ENCODE measurements around the gene RAP1GAP2. TPM values are rescaled to one million over a fixed set of nuclear protein-coding genes. Genes with fewer than 3 reads are reported as not detected.

RAP1GAP2 gene
- total RNA-seq, 2 experiments from 2014 or later = 1.9 to 2.3 TPM

GRCh38 chr17:3003296-3004149, 207.3 kb downstream of the RAP1GAP2 start:
- POLR2A ChIA-PET = no interaction called here
- intact Hi-C loops (cut with micrococcal nuclease) = no loop called here

DNA sequence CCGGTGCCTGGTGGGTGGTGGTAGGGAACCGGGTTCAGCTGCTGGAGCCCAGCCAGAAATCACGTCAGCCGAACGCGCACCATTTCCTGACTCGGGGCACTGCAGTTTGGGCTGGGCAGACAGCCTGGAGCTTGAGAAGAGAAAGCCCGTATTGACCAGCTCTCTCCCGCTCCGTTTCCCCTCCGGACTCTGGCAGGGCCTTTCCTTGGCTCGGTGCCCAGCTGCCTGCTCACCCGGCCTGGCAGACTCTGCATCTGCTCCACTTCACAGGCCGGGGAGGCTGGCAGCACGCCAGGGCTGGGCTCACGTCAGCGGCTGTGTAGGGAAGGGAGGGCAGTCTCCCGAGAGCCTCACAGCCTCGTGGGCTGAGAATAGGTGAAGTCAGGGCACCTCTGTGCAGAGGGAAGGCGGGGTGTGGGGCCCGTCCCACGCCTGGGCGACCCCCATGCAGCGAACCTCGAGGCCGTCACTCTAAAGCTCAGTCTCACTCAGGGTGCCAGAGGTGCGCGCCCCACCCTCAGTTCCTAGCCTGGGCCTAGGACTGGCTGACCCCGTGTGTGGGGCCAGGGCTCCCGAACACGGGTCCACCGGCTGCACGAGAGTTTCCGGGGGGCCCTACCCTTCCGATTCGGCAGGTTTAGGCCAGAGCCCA, 208.0 kb downstream of the RAP1GAP2 start:
- Mint-ChIP-seq H3K4me3 (peak overlapping the region; percentile 45), H3K27ac (no peak overlapping the region), H3K9me3 (no peaks in the 10 kb centered on the region), H3K4me1 (ENCODE audit: low read depth) (peaks cover 10% of the 10 kb centered on the region), H3K27me3 (no peaks in the 10 kb centered on the region), H3K36me3 (peaks cover 4% of the 10 kb centered on the region)
- intact Hi-C loops (cut with micrococcal nuclease) = no loop called here
- DNase-seq = peak; percentile 64
- ChIA-PET CTCF (interaction anchor here (0.8 to 1.8 kb wide), 4 partner anchors 45 to 217 kb away, joined by 3 to 5 read pairs (median 4); no protein-coding TSS in a partner anchor), POLR2A (no interaction called here)

More at GRCh38 chr17:3003296-3004149, 207.3 kb downstream of the RAP1GAP2 start:
- no peak for DNase-seq
- H3K4me1 Mint-ChIP-seq (ENCODE audit: low read depth) = peaks cover 10% of the 10 kb centered on the region
- no peaks in the 10 kb centered on the region for H3K9me3 Mint-ChIP-seq
- CTCF ChIA-PET = interaction anchor here (1.0 to 1.8 kb wide), 4 partner anchors 45 to 217 kb away, joined by 4 to 5 read pairs (median 4); no protein-coding TSS in a partner anchor
- H3K4me3 Mint-ChIP-seq = peak overlapping the region; percentile 45
- H3K27me3 Mint-ChIP-seq = no peaks in the 10 kb centered on the region
- no peak overlapping the region for H3K27ac Mint-ChIP-seq
- peaks cover 4% of the 10 kb centered on the region for H3K36me3 Mint-ChIP-seq

GRCh38 chr17:3004925-3005324, 208.7 kb downstream of the RAP1GAP2 start:
- Mint-ChIP-seq H3K36me3 (peaks cover 4% of the 10 kb centered on the region), H3K27ac (peak overlapping the region; percentile 23), H3K9me3 (no peaks in the 10 kb centered on the region), H3K4me3 (no peak overlapping the region), H3K4me1 (ENCODE audit: low read depth) (peaks cover 10% of the 10 kb centered on the region), H3K27me3 (no peaks in the 10 kb centered on the region)
- ChIA-PET POLR2A (no interaction called here), CTCF (interaction anchor here (0.8 kb wide), 1 partner anchor 218 kb away, joined by 3 read pairs; no protein-coding TSS in a partner anchor)
- intact Hi-C loops (cut with micrococcal nuclease) = no loop called here
- no peak for DNase-seq

GRCh38 chr17:3005696-3006095, 209.5 kb downstream of the RAP1GAP2 start:
- Mint-ChIP-seq H3K4me3 (no peak overlapping the region), H3K9me3 (no peaks in the 10 kb centered on the region), H3K36me3 (peaks cover 4% of the 10 kb centered on the region), H3K4me1 (ENCODE audit: low read depth) (peaks cover 10% of the 10 kb centered on the region), H3K27ac (no peak overlapping the region), H3K27me3 (no peaks in the 10 kb centered on the region)
- POLR2A ChIA-PET = no interaction called here
- DNase-seq = no peak
- intact Hi-C loops (cut with micrococcal nuclease) = no loop called here
- CTCF ChIA-PET = no interaction called here

DNA sequence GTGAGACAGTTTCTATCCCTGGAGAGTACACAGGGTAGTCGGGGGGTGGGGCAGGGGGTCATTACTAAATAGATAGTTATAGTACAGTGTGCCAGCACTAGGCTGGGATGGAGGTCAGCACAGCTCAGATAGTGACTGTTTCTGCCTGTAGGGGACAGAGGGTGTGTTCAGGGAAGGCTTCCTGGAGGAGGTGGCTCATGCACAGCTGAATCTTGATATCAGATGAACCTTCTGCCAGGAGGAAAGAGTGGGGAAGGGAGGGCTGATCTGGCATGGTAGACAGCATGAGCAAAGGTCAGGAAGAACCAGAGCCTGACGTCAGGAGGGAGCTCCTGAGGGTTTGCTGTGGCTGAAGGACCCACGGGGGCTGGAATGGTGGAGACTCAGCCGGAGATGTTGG, 210.6 kb downstream of the RAP1GAP2 start:
- POLR2A ChIA-PET = interaction anchor here (0.6 kb wide), 1 partner anchor 90 kb away, joined by 3 read pairs; no protein-coding TSS in a partner anchor
- no peak overlapping the region for H3K4me3 Mint-ChIP-seq
- no peak overlapping the region for H3K27ac Mint-ChIP-seq
- H3K4me1 Mint-ChIP-seq (ENCODE audit: low read depth) = peaks cover 10% of the 10 kb centered on the region
- intact Hi-C loops (cut with micrococcal nuclease) = no loop called here
- no peaks in the 10 kb centered on the region for H3K27me3 Mint-ChIP-seq
- no peaks in the 10 kb centered on the region for H3K9me3 Mint-ChIP-seq
- CTCF ChIA-PET = interaction anchor here (3.7 kb wide), 1 partner anchor 158 kb away, joined by 16 read pairs; no protein-coding TSS in a partner anchor
- DNase-seq = no peak
- H3K36me3 Mint-ChIP-seq = peaks cover 4% of the 10 kb centered on the region

DNA sequence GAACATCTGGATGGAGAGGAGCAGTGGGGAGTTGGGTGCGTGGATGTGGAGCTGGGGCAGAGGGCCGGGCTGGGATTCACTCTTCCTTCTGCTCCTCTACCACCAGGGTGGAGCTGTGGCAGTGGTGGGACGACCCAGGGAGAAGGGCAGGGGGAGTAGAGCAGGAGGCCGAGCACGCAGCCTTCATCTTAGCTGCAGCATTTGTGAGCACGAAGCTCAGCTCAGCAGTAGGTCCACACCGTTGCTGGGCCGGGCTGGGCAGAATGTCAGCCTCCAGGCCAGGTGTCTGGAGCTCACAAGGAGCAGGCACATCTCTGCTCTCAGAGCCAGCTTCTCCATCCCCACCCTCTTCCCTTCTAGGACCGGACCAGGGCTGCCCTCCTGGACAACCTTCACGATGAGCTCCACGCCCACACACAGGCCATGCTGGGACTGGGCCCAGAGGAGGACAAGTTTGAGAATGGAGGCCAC, 211.4 kb downstream of the RAP1GAP2 start:
- Mint-ChIP-seq H3K27ac (no peak overlapping the region), H3K4me1 (ENCODE audit: low read depth) (peaks cover 7% of the 10 kb centered on the region), H3K4me3 (no peak overlapping the region), H3K27me3 (no peaks in the 10 kb centered on the region), H3K9me3 (no peaks in the 10 kb centered on the region), H3K36me3 (peaks cover 4% of the 10 kb centered on the region)
- intact Hi-C loops (cut with micrococcal nuclease) = no loop called here
- POLR2A ChIA-PET = interaction anchor here (0.6 kb wide), 1 partner anchor 134 kb away, joined by 4 read pairs; no protein-coding TSS in a partner anchor
- DNase-seq = no peak
- CTCF ChIA-PET = interaction anchor here (3.7 kb wide), 1 partner anchor 159 kb away, joined by 16 read pairs; no protein-coding TSS in a partner anchor

DNA sequence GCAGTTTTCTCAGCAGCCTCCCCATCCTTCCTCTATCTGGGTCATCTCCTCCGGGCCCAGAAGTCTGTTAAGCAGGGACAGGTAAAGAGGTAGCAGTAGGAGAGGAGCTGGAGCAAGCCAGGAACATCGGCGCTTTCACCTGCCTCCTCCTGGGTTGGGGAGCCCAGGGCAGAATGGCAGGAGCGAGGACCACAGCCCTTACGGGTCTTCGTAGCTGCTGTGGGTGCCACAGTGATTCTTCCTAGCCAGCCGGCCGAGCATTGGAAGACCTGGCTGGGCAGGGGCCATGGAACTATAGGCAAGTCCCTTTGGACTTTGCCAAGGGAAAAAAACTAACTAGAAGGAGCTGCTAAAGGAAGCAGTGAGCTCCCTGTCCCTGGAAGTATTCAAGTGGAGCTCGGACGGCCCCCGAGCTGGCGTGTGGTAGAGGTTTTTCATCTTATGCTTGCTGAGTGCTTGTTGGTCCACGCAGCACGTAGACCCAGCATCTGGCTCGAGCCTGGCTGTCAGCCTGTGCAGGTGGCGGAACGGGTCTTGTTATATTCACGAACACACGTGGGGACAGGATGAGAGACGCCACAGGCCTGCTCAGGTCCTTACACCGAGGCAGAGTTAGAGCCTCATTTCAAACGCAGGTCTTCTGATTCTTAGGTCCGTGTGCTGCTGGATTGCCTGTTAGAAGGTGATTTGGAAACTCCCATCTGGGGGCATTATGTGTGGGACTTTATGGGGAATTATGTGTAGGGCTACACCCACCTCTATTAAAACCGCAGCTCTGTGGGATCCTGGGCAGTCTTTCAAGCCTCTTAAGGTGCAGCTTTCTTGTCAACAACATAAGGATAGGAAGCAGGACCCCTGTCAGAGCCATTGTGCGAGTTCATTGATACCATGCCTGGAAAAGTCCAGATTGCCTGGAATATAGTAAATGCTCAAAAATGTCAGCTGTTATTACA, 212.4 kb downstream of the RAP1GAP2 start:
- ChIA-PET POLR2A (interaction anchor here (0.6 kb wide), 1 partner anchor 135 kb away, joined by 4 read pairs; no protein-coding TSS in a partner anchor), CTCF (interaction anchor here (1.1 to 3.7 kb wide), 2 partner anchors 160 to 181 kb away, joined by 5 to 16 read pairs; no protein-coding TSS in a partner anchor)
- Mint-ChIP-seq H3K27ac (no peak overlapping the region), H3K9me3 (no peaks in the 10 kb centered on the region), H3K4me3 (no peak overlapping the region), H3K4me1 (ENCODE audit: low read depth) (peaks cover 5% of the 10 kb centered on the region), H3K27me3 (no peaks in the 10 kb centered on the region), H3K36me3 (peaks cover 6% of the 10 kb centered on the region)
- intact Hi-C loops (cut with micrococcal nuclease) = no loop called here
- no peak for DNase-seq

- Mint-ChIP-seq H3K9me3 (no peaks in the 10 kb centered on the region), H3K4me3 (no peak overlapping the region), H3K4me1 (ENCODE audit: low read depth) (peaks cover 3% of the 10 kb centered on the region), H3K27ac (no peak overlapping the region), H3K36me3 (peaks cover 6% of the 10 kb centered on the region), H3K27me3 (no peaks in the 10 kb centered on the region)
- DNase-seq = no peak
- intact Hi-C loops (cut with micrococcal nuclease) = no loop called here
- POLR2A ChIA-PET = no interaction called here
- CTCF ChIA-PET = interaction anchor here (1.1 to 3.7 kb wide), 2 partner anchors 161 to 181 kb away, joined by 5 to 16 read pairs; no protein-coding TSS in a partner anchor
Measured at GRCh38 chr17:3009411-3009920, 213.2 kb downstream of the RAP1GAP2 start.

DNA sequence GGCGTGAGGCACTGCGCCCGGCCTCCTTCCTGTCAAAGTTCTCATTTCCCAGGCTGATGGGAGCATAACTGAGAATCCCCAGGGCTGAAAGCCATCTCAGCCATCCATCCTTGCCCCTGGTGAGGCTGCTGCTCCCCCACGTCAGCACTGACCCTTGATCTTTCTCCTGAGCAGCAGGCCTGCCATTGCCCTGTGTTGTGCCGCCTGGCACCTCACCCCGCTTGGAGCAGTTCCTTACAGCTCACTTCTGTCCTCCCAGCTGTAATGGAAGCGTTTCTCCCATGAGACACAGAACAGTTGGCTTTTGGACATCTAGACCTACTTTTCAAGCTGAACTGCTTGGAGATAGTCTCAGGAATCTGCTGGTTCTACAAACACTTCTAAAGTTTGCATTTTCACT, 215.7 kb downstream of the RAP1GAP2 start:
- no peaks in the 10 kb centered on the region for H3K4me1 Mint-ChIP-seq (ENCODE audit: low read depth)
- POLR2A ChIA-PET = no interaction called here

GRCh38 chr17:3012926-3013581, 216.8 kb downstream of the RAP1GAP2 start:
- Mint-ChIP-seq H3K4me3 (no peak overlapping the region), H3K9me3 (no peaks in the 10 kb centered on the region), H3K36me3 (peaks cover 2% of the 10 kb centered on the region), H3K27ac (no peak overlapping the region), H3K4me1 (ENCODE audit: low read depth) (no peaks in the 10 kb centered on the region), H3K27me3 (no peaks in the 10 kb centered on the region)
- DNase-seq = peak; percentile 71
- ChIA-PET CTCF (interaction anchor here (0.6 to 4.3 kb wide), 20 partner anchors 19 to 597 kb away, joined by 3 to 87 read pairs (median 4); no protein-coding TSS in a partner anchor), POLR2A (interaction anchor here (0.6 to 1.1 kb wide), 2 partner anchors 165 to 220 kb away, joined by 3 read pairs; no protein-coding TSS in a partner anchor)
- intact Hi-C loops (cut with micrococcal nuclease) = loop anchor here (1.0 to 5.0 kb wide), 3 partner anchors 165 to 226 kb away; no protein-coding TSS in a partner anchor

More for the DNA sequence above, 215.7 kb downstream of the RAP1GAP2 start:
- Mint-ChIP-seq H3K36me3 (peaks cover 6% of the 10 kb centered on the region), H3K27ac (no peak overlapping the region), H3K9me3 (no peaks in the 10 kb centered on the region), H3K4me3 (no peak overlapping the region), H3K27me3 (no peaks in the 10 kb centered on the region)
- intact Hi-C loops (cut with micrococcal nuclease) = loop anchor here (5.0 kb wide), 1 partner anchor 225 kb away; no protein-coding TSS in a partner anchor
- CTCF ChIA-PET = interaction anchor here (0.9 to 4.3 kb wide), 8 partner anchors 18 to 226 kb away, joined by 3 to 87 read pairs (median 9); no protein-coding TSS in a partner anchor
- DNase-seq = no peak
